Forelimb muscle (tissue), 1 donor: ENCODE results near the gene CLCN1. TPM values are rescaled to one million over a fixed set of nuclear protein-coding genes. Genes with fewer than 3 reads are reported as not detected.
A peak's percentile ranks its signal among the peaks of the same experiment; 100 is the strongest.
"Not testable (repeated sequence)": the region's sequence is repeated elsewhere in the genome, so short reads cannot be mapped to it uniquely, and the experiment has no call there.

Experiments
- DNase-seq: peaks from one replicate; pipeline ENCODE4 v3.0.0-alpha.2; 2013; ENCODE audit warnings: low read depth
- polyA plus RNA-seq: library from polyadenylated mRNA; unstranded; fragments of 120-200 nt; gene quantifications from one replicate; pipeline ENCODE4 v1.2.1, GENCODE V29; 2013; ENCODE audit not compliant: insufficient read length

Gene CLCN1
- polyA plus RNA-seq: 2.6 TPM

DNA sequence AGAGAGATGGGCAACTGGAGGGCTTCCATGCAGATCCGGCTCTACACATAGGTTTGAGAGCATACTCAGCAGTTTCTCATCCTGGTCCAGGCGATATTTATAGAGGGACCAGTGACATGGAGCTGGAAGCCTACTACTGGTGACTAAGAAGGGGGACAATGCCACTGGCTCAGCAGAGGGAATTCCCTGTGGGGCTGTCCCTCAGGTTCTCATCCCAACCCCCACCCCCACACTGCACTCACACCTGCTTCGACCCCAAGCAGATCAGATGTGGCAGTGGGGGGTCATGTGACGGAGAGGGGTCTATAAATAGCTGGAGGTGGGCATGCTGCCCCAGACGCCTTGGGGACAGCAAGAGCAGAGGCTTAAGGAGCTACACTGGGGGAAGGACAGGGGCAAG is at the start of gene CLCN1:
CLCN1 (plus strand) TSS at position 336 of the 400 bp plus-strand sequence. CDS start 102 bp downstream, outside the sequence.
- no peak for DNase-seq

DNA sequence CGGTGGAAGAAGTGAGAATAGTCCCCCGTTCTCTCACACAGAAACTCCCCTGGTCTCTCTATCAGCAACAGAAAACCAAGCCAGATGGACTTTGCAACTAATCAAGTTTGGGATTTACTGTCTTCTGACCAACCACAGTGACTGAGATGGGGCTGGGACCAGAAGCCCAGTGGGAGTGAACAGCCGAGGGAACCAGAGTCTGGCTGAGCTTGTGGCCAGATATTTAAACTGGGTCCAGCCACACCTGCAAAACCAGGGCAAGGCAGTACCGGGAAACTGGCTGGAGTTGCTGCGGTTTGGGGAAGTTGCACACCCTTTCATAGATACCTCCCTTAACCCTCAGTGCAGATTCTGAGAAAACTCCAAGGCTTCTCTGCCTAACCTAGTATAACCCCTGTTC is 46.7 kb upstream of the CLCN1 start:
- DNase-seq: no peak

DNA sequence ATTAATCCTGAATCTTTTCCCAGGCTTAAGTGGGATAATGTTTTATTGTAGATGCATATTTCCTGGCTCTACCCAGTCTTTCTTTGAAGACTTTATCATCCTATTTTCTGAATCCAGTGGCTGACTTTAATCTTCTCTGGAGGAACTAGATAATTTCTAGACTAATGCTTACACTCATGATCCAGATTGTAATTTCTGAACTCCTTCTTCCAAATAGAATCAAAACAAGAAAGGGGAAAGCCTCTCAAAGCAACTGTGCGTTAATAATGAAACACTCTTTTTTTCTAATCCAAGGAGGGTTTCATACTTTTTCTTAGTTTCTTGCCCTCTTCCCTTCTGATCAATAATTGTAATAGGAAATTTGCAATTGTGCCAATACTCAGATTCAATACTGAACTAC is 44.7 kb upstream of the CLCN1 start:
- DNase-seq: no peak

DNA sequence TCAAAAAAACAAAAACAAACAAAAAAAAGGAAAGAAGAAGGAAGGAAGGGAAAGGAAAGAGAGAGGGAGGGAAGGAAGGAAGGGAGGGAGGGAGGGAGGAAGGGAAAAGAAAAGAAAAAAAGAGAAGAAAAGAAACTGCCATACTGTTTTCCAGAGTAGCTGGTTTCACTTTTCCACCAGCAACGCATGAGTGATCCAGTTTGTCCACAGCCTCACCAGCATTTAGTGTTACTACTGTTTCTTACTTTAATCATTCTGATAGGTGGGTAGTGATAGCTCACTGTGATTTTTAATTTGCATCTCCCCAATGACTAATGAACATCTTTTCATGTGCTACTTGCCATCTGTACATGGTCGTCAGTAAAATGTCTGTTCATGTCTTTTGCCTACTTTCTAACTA is 43.0 kb upstream of the CLCN1 start:
- DNase-seq: no peak

DNA sequence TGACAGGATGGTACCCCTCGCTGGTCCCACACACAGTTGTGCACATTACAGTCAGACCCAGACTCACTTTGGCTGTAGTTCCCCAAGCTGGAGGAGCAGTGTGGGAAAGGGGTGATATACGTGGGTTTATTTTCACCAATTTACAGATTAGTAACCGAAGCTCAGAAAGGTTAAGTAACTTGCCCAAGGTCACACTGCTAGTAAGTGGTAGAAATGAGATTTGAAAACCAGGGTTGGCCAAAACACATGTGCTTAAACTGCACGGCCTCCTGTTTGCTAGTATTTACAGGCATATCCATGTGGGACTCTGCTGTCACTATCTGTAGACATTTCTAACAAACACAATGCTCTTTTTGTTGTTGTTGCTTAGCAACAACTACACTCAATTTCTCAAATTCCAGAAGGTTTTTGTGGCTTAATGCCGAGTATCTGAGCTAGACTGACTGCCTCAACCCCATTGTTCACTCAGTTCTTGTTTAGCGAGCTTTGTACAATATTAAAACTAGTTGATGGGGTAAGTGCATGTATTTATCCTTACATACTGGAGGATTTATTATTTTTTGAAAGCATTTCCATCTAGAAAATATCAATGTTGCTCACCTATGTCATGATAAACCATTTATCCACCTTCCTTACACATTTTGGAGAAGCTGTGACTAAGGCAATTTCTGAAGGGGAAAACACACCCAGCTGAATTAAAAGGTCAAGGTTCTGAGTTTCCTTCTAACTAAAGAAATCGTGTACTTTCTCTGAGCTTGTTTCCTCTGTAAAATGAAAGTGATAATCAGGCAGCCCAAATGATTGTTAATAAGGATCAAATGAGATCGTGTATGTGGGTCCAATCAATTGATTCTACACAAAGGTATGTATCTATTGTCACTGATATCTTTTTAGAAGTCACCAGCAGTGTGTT is 36.5 kb upstream of the CLCN1 start:
- DNase-seq: peak; percentile 83

DNA sequence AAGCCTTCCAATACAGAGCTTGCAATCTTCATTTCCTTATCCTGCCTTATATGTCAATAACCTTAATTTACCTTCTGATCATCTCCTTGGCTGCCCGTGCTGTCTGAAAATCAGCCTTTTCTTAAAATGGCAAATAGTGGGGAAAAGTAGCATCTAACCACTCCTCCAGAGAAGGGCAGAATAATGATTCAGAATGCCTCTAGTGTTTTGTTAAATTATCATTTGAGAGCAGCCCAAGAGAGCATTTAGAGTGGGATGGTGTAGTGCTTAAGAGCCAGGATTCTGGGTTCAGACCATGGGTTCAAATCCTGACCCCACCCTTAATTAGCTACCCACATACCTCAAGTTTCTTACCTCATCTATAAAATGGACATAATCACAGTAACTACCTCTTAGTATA is 35.8 kb upstream of the CLCN1 start:
- no peak for DNase-seq

DNA sequence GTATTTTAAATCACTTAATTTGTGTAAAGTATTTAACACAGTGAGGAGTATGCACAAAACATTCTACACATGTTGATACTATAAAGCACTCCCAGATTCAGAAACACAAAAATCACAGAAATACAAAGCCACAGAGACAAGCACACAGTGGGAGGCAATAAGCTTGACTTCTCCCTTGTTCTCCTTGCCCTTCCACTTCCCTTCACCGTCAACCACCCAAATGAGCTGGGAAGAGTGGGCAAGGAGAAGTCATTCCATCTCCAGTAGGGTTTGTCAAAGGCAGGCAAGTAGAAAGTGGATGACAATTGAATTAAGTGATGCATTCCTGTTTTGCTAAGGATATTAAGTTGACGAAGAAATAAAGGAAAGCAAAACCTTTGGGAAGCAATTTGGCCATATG is 35.3 kb upstream of the CLCN1 start:
- DNase-seq: no peak

DNA sequence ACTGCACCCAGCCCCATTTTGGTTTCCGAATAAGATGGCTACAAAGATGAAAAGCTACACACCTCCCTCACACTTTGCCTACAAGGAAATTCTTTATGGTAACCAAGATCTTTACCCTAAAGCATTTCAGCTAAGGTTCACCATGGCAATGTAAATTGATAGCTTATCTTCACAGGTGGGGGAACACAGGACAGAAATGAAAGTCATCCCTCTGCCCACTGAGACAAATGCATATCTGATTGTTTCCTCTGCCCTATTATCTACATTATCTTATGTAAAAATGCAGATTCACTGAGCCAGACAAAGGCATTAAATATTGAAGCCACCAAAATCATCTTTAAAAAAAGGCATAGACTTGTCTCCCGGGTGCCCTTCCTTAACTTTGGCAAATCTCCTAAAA is 34.4 kb upstream of the CLCN1 start:
- no peak for DNase-seq

DNA sequence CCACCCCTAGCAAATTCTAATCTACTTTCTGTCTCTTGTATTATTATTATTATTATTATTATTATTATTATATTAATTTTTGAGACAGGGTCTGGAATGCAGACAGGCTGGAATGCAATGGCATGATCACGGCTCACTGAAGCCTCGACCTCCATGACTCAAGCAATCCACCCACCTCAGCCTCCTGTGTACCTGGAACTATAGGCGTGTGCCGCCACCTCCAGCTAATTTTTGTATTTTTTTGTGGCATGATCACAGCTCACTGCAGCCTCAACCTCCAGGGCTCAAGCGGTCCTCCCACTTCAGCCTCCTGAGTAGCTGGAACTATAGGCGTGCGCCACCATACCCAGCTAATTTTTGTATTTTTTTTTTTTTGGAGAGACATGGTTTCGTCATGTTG is 33.8 kb upstream of the CLCN1 start:
- DNase-seq: no peak

DNA sequence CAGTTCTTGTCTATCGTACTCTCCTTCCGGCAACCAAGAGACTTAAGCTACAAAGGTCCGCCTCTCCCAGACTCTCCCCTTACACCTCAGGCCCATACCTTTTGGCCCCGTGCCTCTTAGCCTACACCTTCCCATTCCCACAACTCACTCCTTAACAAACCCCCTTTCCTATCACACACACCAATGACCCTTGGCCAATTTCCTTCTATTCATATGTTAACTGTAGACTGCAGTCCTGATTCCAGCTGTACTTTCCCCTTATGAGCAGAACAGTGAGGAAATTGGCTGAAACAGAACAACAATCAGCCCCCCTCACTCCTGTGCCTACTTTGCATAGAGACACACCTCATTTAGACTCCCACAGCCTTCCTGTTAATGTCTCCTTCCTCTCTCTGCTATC is 32.5 kb upstream of the CLCN1 start:
- DNase-seq: no peak

DNA sequence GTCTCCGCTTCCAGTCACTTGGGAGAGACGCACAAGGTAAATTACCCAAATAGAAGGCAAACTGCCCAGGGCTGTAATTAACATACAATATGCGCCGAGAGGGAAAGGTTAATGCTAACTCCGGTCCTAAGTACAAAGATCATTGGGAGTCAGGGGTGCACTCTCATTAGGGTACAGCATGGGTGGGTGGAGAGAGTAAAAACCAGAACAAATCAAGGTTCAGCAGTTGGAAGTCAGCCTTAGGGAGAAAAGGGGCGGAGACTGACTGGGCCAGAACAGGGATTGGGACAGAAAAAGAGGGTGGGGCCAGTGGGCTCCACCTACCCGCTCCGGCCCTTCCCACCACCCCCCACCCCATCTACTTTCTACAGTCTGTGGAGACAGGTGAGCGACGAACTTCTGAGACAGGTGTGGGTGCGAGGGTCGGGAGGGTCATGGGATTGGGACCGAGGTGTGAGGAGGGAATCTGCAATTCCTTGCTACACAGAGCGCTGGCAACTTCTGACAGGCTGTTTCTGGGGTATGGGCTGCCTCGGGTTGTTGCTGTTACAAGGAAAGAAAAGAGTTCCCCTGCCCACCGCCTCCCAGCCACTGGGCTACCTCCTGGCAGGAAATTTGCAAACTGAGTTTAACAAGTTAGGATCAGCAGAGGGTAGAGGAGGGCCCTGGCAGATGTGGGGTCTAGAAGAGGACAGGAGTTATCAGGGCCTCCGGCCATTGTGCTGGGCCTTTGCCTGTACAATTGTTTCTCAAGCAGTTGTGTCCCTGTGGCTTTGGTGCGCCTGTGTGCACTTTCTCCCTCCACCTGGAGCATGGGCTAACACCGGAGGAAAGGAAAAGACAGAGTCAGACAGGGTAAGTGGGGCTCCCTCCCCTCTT is 31.1 kb upstream of the CLCN1 start, which contains the start of gene TMEM139:
TMEM139 (plus strand) TSS at position 368 of the 879 bp plus-strand sequence. CDS start 1,000 bp downstream, outside the sequence.
- no peak for DNase-seq

DNA sequence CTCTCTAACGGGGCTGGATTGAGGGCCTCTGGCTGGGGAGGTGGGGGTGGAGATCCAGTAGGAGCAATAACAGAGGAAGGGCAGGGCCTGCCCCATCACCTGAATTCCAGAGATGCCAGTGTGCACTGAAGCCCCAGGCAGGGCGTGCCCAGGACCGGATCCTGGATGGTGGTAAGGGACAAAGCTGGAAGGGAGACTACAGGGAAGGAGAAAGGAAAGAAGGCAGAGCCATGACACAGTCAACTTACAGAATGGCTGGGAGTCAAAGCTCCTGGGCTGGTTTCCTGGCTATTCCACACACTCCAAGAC is 30.5 kb upstream of the CLCN1 start:
- no peak for DNase-seq

DNA sequence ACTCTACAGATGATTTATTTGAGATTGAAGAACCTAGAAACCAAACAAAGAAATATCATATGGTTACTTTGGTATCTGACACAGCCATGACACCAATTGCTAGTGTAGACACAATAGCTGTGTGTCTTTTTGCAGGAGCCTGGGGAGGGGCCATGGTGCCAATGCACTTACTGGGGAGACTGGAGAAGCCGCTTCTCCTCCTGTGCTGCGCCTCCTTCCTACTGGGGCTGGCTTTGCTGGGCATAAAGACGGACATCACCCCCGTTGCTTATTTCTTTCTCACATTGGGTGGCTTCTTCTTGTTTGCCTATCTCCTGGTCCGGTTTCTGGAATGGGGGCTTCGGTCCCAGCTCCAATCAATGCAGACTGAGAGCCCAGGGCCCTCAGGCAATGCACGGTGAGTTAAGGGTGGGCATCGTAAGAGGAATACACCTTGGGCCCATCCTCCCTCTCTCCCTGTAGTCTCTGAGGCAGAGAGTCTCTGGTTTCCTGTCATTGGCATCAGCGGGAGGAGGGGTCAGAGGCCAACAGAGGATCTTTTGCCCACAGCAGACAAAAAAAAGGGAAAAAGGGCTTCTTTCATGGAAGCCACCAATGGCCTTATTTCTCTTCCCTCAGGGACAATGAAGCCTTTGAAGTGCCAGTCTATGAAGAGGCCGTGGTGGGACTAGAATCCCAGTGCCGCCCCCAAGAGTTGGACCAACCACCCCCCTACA is 29.9 kb upstream of the CLCN1 start:
- DNase-seq: no peak

DNA sequence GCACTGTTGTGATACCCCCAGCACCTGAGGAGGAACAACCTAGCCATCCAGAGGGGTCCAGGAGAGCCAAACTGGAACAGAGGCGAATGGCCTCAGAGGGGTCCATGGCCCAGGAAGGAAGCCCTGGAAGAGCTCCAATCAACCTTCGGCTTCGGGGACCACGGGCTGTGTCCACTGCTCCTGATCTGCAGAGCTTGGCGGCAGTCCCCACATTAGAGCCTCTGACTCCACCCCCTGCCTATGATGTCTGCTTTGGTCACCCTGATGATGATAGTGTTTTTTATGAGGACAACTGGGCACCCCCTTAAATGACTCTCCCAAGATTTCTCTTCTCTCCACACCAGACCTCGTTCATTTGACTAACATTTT is 29.4 kb upstream of the CLCN1 start:
- no peak for DNase-seq

DNA sequence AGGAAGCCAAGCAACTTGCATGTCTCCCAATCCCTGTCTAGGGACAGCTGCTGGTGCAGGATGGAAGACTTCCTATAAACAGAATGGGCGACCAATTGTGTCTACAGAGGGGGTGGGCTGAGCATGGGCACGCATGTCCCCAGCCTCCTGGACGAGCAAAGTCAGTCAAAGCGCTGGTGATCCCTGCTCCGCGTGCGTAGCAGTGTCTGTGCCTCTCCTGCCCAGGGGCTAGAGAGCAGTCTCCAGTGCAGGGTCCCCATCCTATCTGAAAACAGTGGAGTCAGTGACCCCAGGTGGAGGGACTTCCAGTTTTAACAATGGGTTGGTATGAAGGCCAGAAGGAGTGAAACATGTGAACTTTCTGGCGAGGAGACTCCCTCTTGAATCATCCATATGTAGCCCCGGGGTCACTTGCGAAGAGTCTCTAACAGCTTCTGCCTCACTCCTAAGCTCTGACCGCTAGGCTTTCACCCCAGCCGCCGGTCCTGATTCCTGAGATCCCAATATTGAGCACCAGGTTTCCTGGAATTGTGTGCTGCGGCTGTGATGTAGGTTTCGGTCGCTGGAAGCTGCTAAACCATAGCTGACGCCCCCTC is 28.5 kb upstream of the CLCN1 start:
- no peak for DNase-seq

DNA sequence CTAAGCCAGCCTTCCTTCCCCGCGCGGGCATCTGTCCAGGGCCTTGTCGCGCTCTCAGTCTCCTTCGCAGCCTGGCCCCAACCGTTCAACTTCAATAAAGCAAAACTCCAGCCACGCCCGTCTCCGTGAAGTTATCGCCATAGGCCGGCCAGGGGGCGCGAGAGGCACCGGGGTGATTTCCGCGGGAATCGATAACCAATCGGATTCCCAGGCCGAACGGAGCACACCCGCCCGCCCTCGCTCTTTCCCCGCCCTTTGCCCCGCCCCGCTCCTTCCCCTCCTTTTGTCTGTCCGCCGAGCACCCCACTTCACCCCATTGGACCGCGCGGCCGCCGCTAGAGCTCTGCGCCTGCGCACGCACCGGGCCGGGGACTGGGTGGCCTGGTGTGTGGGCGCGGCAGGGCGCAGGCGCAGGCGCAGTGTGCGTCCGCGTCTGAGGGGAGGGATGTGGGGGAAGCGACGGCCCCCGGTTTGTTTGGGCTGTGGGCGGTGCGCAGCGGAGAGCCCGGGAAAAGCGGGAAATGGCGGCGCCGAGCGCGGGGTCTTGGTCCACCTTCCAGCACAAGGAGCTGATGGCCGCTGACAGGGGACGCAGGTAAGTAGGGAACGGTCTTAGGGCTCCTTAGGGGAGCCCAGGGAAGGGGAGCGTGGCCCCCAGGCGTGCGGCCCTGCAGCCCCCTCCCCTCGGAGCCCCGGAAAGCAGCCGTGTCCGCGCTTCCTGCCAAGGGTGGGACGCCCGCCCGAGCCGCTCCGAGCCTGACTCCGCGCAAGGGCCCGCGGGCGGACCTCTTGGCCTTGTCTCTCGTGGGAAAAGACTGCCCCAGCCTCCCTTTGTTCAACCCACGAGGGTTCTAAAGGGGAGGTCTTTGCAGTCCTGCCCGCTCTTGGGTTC is 27.7 kb upstream of the CLCN1 start, which contains the start of gene CASP2:
CASP2 (plus strand) TSS at position 417 of the 892 bp plus-strand sequence; CDS start at position 522, 105 bp downstream.
- DNase-seq: peak; percentile 82

DNA sequence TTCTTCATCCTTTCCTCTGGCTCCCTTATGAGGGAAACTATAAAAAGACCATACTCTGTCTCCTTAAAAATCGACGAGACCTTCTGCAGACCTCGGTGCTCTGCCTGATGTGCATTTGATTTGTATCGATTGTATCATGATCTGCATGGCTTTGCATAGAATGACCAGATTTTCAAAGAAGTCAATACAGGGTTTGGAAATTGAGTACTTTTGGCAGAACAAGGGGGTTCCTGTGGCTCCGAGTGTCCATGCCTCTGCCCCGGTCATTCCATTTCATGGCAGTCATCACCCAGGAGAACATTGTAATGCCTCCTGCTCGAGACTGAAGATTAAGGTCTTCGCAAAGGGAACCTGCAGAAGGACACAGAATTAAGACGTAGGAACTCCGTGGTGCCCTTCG is 27.1 kb upstream of the CLCN1 start:
- DNase-seq: no peak

DNA sequence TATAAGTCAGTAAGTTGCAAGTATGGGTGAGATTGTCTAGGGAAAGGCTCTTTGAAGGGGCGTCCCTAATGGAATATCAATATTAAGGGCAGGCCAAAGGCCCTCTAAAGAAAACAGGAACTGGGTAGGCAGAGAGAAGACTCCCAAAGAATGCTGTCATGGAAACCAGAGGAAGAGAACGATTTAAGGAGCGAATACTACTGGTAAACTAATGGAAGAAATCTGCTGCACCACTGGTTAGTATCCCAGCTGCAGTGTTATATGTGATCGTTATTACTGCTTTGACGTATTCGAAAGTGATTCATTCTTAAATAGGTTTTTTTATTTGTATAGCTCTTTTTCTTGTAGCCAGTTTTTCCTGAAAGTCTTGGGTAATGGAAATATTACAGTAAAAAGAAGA is 26.5 kb upstream of the CLCN1 start:
- DNase-seq: no peak

DNA sequence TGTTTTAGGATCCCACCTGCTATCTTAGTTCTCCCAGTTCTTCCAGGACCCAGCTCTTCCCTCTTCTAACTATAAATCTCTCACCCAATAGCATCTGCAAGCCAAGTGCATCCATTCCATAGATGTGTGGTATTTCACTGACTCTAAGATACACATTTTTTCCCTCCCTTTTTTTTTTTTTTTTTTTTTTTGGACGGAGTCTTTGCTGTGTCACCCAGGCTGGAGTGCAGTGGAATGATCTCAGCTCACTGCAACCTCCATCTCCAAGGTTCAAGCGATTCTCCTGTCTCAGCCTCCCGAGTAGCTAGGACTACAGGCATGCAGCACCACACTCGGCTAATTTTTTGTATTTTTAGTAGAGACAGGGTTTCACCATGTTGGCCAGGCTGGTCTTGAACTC is 26.0 kb upstream of the CLCN1 start:
- DNase-seq: not testable (repeated sequence)

DNA sequence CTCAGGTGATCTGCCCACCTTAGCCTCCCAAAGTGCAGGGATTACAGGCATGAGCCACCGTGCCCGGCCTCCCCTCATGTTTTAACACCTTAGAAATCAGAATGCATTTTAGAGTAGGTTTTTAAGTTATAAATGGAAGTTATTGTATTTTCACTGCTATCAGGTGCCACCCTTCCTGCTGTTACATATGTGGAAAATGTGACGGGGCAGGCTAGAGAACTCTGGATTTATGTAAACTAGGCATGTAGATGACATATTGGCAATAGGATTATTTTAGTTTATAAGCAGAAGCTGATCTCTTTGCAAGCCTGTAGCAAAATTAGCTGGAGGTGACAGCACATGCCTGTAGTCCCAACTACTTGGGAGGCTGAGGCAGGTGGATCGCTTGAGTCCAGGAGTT is 25.6 kb upstream of the CLCN1 start:
- DNase-seq: no peak

DNA sequence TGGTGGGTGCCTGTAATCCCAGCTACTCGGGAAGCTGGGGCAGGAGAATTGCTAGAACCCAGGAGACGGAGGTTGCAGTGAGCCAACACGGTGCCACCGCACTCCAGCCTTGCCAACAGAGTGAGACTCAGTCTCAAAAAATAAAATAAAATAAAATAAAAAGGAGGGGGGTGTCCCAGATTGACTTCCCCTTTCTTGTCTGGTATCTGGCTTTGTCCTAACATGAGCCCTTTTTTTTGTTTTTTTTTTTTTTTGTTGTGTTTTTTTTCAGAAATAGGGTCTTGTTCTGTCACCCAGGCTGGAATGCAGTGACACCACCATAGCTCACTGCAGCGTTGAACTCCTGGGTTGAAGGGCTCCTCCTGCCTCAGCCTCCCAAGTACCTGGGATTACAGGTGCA is 23.0 kb upstream of the CLCN1 start:
- DNase-seq: no peak
